ENCODE measurements around the gene GRIFIN. TPM values are rescaled to one million over a fixed set of nuclear protein-coding genes. Genes with fewer than 3 reads are reported as not detected.

GRIFIN gene
- total RNA-seq, 2 donors from 2014 or later = not detected

GRCh38 chr7:2435146-2435545, 41.1 kb downstream of the GRIFIN start:
- H3K36me3 ChIP-seq = peaks cover 18% of the 10 kb centered on the region
- no peaks in the 10 kb centered on the region for H3K4me1 ChIP-seq (ENCODE audit: control insufficient read depth in 1 of 2, low read depth in 2 of 2)
- H3K27me3 ChIP-seq (replicated peaks; ENCODE audit: insufficient read depth) = no peaks in the 10 kb centered on the region
- no peaks in the 10 kb centered on the region for H3K9me3 ChIP-seq
- no peak overlapping the region for H3K27ac ChIP-seq
- H3K4me3 ChIP-seq = no peak overlapping the region
- ATAC-seq (ENCODE audit: insufficient number of reproducible peaks, low FRiP score, low read depth) (no peak), DNase-seq (ENCODE audit: low spot score) (no peak)
- TF ChIP-seq CTCF (IDR thresholded peaks at IDR 0.05) = no peak

GRCh38 chr7:2433713-2434550, 42.3 kb downstream of the GRIFIN start:
- Histone ChIP-seq H3K36me3 (peaks cover 18% of the 10 kb centered on the region), H3K4me1 (ENCODE audit: control insufficient read depth in 1 of 2, low read depth in 2 of 2) (no peaks in the 10 kb centered on the region), H3K27me3 (replicated peaks; ENCODE audit: insufficient read depth) (no peaks in the 10 kb centered on the region), H3K27ac (no peak overlapping the region), H3K4me3 (no peak overlapping the region), H3K9me3 (no peaks in the 10 kb centered on the region)
- DNase-seq (ENCODE audit: low spot score) (no peak), ATAC-seq (ENCODE audit: insufficient number of reproducible peaks, low FRiP score, low read depth) (no peak)
- no peak for TF ChIP-seq CTCF (IDR thresholded peaks at IDR 0.05)

- H3K4me1 ChIP-seq (ENCODE audit: control insufficient read depth in 1 of 2, low read depth in 2 of 2) = no peaks in the 10 kb centered on the region
- no peak for TF ChIP-seq CTCF (IDR thresholded peaks at IDR 0.05)
- H3K9me3 ChIP-seq = no peaks in the 10 kb centered on the region
- peaks cover 18% of the 10 kb centered on the region for H3K36me3 ChIP-seq
- no peak for DNase-seq (ENCODE audit: low spot score)
- H3K4me3 ChIP-seq = no peak overlapping the region
- no peak overlapping the region for H3K27ac ChIP-seq
- no peak for ATAC-seq (ENCODE audit: insufficient number of reproducible peaks, low FRiP score, low read depth)
- H3K27me3 ChIP-seq (replicated peaks; ENCODE audit: insufficient read depth) = no peaks in the 10 kb centered on the region
Observed at GRCh38 chr7:2432910-2433712, 43.1 kb downstream of the GRIFIN start.

- Histone ChIP-seq H3K27ac (no peak overlapping the region), H3K9me3 (no peaks in the 10 kb centered on the region), H3K27me3 (replicated peaks; ENCODE audit: insufficient read depth) (no peaks in the 10 kb centered on the region), H3K4me1 (ENCODE audit: control insufficient read depth in 1 of 2, low read depth in 2 of 2) (no peaks in the 10 kb centered on the region), H3K36me3 (peaks cover 18% of the 10 kb centered on the region), H3K4me3 (no peak overlapping the region)
- peak; percentile 8 for TF ChIP-seq CTCF (IDR thresholded peaks at IDR 0.05)
- DNase-seq (ENCODE audit: low spot score) = no peak
- no peak for ATAC-seq (ENCODE audit: insufficient number of reproducible peaks, low FRiP score, low read depth)
Observed at GRCh38 chr7:2431260-2431867, 44.8 kb downstream of the GRIFIN start.

GRCh38 chr7:2425749-2426148, 50.4 kb downstream of the GRIFIN start:
- H3K9me3 ChIP-seq = no peaks in the 10 kb centered on the region
- no peak for TF ChIP-seq CTCF (IDR thresholded peaks at IDR 0.05)
- H3K36me3 ChIP-seq = no peaks in the 10 kb centered on the region
- DNase-seq (ENCODE audit: low spot score) = no peak
- no peaks in the 10 kb centered on the region for H3K4me1 ChIP-seq (ENCODE audit: control insufficient read depth in 1 of 2, low read depth in 2 of 2)
- no peak overlapping the region for H3K27ac ChIP-seq
- ATAC-seq (ENCODE audit: insufficient number of reproducible peaks, low FRiP score, low read depth) = no peak
- H3K4me3 ChIP-seq = no peak overlapping the region
- no peaks in the 10 kb centered on the region for H3K27me3 ChIP-seq (replicated peaks; ENCODE audit: insufficient read depth)
